GM18502 (cell line): Measurements from ENCODE around the gene ABCC5.
"Not testable (repeated sequence)": the region's sequence is repeated elsewhere in the genome, so short reads cannot be mapped to it uniquely, and the experiment has no call there.

Experiments
- ATAC-seq: cut with Tn5 transposase; IDR thresholded peaks from one replicate; pipeline ENCODE4 v1.9.1; 2021; ENCODE audit warnings: mild to moderate bottlenecking; ENCODE audit not compliant: unreplicated experiment, poor library complexity

ABCC5 gene

DNA sequence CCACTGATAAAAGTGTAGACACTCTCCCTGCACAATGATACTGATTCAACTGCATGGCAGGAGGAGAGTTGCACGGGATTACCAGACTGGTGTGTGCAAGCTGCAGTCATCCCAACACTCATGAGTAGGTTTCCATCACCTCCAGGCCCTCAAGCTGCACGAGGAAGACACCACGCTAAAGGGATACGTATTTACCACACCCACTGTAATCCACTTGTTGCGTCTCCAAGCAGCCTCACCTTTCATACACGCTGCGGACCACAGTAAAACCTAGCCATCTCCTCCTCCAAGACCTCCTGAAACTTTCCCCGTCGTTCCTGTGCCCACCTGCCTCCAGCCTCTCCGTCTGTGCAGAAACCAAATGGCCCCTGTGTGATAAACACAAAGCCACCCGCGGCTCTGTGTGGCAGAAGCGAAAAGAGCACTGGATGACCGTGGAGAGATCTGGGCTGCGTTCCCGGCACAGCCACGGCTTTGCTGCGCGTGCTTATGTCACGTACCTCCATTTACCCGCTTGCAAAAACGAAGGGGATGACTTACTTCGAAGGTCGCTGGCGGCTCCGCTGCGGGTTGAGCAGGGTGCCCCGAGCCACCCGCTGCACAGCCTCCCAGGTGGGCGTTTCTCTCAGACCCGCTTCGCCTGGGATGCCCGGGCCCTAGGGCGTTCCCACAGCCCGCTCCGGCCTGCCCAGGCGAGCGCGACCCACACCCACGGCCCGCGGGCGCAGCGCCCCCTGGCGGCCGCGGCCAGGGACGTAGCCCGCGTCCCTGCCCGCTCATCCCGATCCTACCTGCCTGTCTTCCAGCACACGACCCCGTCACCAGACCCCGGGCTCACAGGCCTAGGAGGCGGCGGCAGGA, 643 bp downstream of the ABCC5 start:
- ATAC-seq: peak; percentile 77

DNA sequence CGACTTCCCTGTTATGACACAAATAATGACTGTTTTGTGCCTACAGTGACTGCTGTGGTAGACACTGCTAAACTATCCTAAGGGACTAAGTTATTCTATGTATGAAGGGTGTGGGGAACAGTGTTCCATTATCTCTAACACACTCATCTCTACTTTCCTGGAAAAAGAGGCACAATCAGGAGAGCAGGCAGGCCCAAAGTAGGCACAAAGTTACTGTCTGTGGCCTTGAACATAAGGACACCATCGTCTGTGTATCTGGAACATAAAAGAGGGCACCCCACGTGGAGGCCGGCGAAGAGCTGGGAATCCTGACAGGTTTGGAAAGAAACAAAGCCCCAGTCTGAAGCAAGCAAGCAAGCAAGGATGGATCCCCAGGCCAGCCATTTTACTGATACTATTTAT, 1.5 kb downstream of the ABCC5 start:
- ATAC-seq: no peak

DNA sequence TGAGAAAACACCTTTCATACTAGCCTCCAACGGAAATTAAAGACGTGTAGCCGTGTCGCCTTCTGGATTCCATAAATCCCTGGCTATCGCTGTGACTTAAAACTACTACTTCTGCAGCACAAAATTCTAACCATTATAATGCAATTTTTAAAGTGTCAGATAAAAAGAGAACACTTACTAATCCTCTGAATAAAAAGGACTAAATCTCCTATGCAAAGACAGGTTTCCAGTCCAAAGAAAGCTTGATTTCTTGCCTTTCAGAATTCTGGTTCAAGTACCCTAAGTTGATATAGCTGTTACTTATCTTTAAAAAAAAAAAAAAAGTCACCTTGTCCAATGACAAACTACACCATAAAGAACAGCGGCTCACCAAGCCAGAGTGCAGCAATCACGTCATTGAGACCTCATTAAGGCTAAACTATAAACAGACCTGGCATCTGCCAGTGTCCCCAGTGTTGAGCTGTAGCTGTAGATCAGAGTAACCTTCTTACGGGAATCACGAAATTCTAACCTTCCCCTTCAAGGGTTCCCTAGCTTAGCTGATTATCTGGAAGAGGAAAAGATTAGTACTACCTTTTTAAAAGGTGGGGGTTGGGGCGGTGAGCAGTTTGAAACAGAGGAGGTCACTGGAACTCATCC, 2.2 kb downstream of the ABCC5 start:
- ATAC-seq: no peak

DNA sequence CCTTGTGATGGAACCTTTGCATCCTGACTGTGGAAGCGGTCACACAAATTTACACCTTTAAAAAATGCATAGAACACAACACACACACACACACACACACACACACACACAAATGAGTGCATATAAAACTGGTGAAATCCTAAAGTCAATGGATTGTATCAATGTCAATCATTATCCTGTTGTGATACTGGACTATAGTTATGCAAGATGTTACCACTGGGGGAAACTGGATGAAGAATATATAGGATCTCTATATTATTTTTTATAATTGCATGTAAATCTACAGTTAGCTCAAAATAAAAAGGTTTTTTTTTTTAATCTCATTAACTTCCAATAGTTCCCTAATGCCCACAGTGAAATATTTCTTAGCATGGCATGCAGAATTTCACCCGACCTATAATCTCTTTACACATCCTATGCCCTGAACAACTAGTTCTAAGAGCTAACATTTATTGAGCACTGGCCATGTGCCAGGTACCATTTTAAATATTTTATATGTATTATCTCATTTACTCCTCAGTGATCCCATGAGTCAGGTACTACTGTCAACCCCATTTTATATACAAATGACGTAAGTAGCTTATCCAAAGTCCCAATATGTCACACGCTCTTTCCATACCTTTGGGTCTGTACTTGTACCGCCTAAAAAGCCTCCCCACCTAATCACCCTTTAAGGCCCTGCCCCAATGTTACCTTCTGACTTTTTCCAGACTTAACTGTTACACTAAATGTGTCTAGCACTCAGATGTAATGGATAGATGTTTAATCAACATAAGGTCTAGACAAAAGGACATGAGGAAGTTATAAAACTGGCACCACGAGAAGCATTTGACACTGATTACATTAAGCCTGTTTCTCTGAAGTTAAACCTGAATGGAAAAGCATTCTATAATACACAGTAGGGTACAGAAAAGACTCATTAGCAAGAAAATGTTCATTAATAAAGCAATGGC, 5.5 kb downstream of the ABCC5 start:
- no peak for ATAC-seq

DNA sequence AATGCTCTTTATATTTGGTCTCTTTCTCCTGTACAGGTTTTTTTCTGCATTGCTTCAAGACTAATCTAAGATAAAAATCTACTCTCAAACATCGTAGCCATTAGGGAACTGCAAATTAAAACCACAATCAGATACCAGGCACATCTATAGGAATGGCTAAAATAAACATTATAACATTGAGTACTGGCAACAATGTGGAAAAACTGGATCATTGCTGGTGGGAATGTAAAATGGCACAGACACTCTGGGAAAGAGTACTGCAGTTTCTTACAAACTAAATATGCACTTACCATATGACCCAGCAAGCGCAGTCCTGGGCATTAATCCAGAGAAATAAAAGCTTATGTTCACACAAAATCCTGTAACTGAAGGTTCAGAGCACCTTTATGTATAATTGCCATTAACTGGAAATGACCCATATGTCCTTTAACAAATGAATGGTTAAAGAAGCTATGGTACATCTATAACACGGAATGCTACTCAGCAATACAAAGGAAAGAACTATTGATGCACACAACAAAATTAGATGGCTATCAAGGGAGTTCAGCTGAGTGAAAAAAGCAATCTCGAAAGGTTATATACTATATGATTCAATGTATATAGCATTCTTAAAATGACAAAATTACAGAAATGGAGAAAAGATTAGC, 6.3 kb downstream of the ABCC5 start:
- no peak for ATAC-seq

DNA sequence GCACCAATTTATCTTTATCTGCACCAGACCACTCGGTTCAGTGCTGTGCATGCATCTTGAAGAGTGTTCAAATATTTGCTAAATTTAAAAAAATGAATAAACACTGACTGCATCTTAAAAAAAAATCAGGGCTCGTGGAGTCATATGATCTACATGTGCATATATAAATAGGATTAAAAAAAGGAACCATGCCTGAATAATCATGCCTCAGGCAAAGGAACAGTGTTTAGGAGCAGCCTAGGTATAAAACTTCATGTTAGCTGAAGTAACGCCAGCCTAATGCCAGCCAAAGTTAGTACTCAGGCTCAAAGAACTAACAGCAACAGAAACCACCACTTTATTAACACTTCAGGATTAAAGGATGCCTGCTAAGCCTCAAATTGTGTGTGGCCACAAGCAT, 9.5 kb downstream of the ABCC5 start:
- no peak for ATAC-seq

DNA sequence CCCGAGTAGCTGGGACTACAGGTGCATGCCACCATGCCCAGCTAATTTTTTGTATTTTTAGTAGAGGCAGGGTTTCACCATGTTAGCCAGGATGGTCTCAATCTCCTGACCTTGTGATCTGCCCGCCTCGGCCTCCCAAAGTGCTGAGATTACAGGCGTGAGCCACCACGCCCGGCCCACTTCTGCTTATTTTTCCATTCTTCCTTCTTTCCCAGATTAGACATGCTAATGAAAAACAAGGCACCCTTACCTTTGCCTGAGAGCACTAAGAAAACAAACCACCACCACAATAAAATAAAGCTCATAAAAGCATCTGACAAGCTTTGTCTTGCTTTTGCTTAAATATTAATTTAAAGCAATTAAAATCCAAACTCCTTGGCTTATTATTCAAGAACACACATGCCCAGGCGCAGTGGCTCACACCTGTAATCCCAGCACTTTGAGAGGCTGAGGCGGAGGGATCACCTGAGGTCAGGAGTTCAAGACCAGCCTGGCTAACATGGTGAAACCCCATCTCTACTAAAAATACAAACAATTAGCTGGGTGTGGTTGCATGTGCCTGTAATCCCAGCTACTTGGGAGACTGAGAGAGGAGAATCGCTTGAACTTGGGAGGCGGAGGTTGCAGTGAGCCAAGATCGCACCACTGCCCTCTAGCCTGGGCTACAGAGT, 10.4 kb downstream of the ABCC5 start:
- ATAC-seq: not testable (repeated sequence)

DNA sequence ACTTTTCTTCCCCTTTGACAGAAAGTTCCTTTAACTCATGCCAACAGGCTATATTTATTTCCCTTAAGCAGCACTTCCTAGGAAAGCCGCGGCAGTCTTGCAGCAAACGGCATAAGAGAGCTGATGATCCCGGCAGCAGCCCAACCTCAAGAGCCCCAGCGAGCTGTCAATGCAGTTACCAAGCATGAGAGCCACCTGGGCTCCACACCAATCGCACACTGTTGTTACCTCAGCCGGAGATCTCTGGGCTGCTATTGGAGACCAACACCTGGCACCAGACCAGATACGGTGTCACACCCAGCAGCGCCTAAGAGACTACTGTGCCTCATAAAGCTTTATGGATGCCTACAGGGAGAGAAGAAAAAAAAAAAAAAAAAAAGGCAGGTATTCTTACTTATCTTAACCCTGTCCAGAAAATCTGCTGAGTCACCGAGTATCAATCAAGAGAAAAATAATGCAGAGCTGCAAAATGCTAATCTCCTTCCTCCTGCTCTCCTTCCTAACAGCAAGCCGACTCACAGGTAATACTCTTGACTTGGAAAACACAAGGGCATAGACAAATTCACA, 11.7 kb downstream of the ABCC5 start:
- peak; percentile 91 for ATAC-seq

DNA sequence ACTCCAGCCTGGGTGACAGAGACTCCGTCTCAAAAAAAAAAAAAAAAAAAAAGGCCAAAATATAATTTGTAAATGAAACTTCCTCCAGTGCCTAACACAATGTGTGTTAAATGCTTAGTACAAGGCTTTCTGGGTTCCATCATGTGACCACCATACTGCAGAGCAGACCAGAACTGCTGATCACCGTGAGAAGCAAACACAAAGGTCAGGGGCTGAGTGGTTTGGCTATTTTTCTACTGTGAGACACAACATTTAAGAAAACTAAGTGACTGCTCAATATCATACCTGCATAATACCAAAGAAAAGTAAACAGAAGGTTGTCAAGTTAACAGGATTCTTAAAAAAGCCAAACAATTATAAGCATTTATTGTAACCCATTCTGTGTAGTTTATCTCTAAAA, 13.2 kb downstream of the ABCC5 start:
- ATAC-seq: no peak

DNA sequence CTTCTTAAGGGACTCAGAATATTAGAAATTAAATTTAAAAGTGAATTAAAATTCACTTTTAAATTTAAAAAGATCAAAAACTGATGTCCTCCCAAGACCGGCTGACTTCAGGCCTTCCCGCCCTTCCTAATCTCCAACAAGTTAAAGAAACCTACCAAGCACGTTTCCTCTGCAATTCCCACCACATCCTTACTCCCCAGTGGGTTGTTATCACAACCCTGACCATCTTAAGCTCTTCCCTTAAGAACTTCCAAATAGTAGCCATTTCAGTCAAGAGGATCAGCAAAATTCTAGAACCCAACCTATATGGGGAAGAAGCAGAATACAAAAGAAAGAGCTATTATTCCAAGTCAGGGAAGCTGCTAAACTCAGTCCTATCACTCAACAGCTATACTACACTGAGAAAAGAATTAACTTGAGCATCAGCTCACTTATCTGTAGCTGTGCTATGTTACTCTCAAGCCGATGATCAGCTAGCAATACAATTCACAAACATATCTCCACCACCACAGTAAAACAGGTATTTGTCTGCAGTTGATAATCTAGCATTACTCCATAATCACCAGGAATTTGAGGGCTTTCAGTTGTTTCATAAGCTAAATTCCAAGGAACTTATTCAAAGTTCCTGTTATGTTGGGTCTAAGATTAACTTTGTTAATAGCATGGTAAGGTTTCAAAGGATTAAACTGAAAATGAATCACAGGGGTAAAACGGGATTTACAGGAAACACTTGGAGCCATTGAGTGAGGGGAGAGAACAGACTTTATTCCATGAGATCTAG, 14.3 kb downstream of the ABCC5 start:
- no peak for ATAC-seq

DNA sequence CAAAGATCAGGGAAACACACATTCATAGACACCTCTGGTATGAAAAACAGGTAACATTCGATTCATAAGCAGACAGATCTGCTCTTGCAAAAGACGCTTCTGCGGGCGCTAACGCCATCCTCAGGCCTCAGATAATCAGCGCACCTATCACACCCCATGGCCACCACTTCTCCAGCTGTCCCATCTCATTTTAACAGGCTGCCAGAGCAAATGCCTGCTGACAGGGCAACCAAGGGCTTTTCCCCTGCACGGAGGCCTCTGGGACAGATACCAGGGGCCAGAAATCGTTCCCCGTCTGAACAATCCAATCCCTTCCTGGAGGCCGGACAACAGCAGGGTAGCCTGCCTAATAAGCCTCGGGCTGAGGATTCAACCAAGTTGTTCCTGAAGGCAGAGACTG, 15.2 kb downstream of the ABCC5 start:
- ATAC-seq: no peak

DNA sequence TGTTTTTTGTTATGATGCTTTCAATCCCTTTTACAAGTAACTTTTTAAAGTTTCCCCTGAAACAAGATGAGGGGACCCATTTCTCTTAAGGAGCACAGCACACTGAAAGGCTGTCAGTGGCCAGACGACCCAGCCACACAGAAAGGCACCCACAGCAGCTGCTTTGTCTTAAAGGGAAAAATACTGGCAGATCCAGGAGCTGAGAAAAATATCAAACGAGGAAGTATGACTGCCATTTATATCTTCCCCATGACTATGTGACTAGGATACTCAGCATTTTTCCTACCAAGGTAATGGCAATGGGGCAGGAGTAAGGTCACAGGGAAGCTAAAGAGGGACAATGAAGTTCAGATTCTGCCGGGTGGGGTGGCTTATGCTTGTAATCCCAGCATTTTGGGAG, 15.9 kb downstream of the ABCC5 start:
- no peak for ATAC-seq

DNA sequence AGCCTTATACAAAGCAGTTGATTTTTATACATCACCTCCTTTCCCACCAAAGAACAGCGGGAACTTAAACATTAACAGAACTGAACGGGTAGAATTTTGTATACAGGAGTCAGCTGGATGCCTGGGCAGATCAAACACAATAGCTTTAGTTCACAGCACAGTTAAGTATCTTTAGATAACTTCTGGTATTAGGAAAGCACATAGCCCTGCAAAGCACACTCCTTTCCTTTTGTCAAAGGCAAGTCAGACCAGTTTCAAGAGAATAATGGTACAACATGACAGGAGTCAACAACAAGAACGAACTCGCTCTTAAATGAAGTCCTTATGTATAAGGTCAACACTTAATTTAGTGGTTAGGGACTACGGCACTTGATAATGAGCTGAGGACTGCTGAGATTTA, 26.3 kb downstream of the ABCC5 start:
- ATAC-seq: no peak

DNA sequence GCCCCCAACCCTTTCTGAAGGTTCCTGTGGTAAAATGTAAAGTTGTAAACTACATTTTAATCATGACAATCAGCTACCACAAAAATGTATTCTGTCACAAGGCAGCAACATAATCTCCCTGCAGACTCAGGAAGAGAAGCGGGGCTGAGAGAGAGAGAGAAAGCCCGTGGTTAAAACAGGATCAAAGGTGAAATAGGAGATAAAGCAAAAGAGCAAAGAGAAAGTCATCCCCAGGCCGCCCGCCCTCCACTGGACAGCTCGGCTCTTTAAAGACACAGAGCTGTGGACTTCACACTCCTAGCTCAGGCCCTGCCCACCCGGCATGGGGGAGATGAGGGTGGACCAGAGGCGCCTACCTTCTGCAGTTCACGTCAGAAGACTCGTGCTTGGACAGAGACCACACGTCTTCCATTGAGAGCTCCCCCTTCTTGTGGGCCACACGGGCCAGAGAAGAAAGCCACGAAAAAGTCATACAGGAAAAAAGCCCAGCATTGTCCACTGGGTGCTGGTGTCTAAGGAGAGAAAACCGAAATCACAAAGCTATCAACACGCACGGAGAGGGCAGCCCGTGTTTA, 29.4 kb downstream of the ABCC5 start:
- ATAC-seq: no peak

DNA sequence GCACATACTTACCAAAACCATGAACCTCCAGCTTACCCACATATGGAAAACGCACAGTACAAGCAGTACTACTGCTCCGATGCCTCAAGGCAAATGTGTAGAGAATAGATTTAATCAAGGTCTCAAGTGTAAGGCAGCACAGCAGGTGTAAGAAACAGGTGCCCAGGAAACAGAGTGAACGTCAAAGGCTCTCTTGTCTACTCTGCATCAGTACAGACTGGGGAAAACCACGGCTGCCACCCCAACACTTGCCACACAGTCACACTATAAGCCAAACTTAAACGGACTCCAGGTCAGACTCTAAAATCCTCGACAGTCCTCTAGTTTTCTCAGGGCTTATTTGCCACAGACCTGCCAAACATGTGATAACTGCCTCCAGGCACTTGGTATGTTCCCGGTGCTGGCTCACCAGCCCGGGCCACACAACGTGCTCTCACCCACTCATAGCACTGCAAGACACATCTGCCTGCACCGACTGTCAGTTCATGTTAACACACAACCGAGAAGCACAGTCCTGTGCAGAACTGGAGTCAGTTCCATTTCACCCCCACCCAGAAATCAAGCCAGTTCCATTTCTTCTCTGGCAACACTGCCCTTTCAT, 30.6 kb downstream of the ABCC5 start:
- no peak for ATAC-seq

DNA sequence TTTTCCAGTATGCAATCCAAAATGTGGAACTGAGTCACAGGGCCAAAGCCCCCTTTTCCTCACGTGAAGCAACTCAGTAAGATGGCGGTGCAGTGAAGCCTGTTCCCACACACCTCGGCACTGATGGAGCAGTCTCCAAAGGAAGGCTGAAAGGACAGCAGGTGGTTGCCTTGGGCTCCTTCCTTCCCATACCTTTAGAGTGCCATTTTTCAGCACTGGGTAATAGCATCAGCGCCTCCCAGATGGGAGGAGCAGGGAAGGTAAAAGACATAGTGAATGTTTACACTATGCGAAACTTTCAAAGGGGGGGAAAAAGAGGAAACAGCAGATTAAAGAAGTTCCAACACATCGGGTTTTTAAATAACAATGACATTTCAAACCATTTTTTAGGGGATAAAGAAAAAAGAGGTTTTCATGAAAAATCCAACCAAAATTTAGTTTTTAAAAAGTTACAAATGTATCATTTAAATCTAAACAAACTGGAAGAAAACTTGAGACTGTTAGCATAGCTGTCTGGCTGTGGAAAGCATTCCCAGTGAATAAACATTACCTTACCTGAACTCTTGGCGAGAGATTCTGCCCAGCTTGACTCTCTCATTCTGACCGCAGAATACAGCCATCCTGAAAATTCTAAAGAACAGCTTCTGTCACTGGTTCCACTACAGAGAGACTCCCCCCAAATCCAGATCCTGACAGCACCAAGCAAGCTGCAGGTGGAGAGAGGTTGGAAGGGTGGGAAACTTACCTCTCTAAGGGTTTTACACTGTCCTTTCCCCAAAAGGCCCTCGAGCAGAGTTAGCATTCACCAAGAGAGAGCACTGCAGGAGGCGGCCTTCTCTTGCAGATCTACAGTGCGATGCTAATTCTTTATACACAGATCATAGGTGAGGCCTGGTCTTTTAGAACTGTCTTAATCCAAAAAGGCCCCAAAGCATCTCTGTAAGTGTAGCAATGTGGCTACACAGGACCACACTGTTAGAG, 32.6 kb downstream of the ABCC5 start:
- ATAC-seq: no peak
